H1 (cell line): ENCODE results near the gene RCSD1.

ENCODE experiments used
- EZH2 ChIP-seq: fragments of 200-600 bp; sonication (generic); IDR thresholded peaks from 2 replicates; pipeline ENCODE4 v1.7.1; 2012; ENCODE audit warnings: low read depth, mild to moderate bottlenecking, moderate library complexity, low read length, inconsistent platforms; ENCODE audit not compliant: severe bottlenecking
- POLR2AphosphoS5 ChIP-seq: IDR thresholded peaks from 2 replicates; pipeline ENCODE4 v1.6.1; 2011; ENCODE audit warnings: low read depth, low read length
- RAD21 ChIP-seq, 2 experiments: IDR thresholded peaks in 1 of 2; conservative IDR thresholded peaks in 1 of 2; 2 replicates each; pipeline ENCODE4 v1.6.1; 2011; ENCODE audit warnings: low read depth in 2 of 2, low read length in 2 of 2, improper control_type of control experiment in 1 of 2, inconsistent platforms in 1 of 2, mild to moderate bottlenecking in 1 of 2, moderate library complexity in 1 of 2
- SUZ12 ChIP-seq: fragments of 200-600 bp; sonication (generic); IDR thresholded peaks from 2 replicates; pipeline ENCODE4 v1.6.1; 2012; ENCODE audit warnings: mild to moderate bottlenecking, inconsistent platforms, low read length, moderate library complexity, mixed read lengths
- TEAD4 ChIP-seq: IDR thresholded peaks from 2 replicates; pipeline ENCODE4 v1.6.1; 2012; ENCODE audit warnings: low read depth, low read length, inconsistent platforms, mixed read lengths
- ZNF274 ChIP-seq: IDR thresholded peaks from 2 replicates; pipeline ENCODE4 v1.7.0; 2012; ENCODE audit warnings: low read length, borderline replicate concordance; ENCODE audit errors: extremely low read depth
- TF ChIP-seq, protein P1 (sequence below), 3 experiments: IDR thresholded peaks; 1 replicate in 2 of 3; 2 replicates in 1 of 3; pipeline versions ENCODE4 v1.5.1 to v1.6.1; 2011; ENCODE audit warnings: low read length in 3 of 3, mild to moderate bottlenecking in 3 of 3, inconsistent platforms in 2 of 3, low read depth in 1 of 3, moderate library complexity in 1 of 3; ENCODE audit not compliant: insufficient read depth in 1 of 3; ENCODE audit errors: control extremely low read depth in 1 of 3

DNA sequence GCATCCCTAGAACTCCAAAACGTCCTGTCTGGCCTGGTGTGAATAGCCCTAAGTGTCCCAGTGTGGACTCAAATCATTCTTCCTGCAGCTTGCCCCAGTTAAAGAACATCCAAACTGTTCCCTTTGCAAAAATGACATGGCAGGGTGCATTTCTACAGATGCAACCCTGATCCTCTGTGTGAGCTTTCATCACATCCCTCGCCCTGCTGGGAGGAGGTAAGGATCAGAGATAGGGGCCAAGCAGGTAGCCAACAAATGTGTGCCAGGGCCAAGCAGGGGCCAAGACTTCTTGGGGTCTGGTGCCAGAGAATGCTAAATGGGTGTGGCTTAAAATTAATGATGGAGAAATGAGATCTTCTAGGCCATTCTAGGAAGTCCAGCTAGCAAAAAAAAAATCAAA is 64.7 kb downstream of the RCSD1 start:
- TF ChIP-seq, protein P1, sequence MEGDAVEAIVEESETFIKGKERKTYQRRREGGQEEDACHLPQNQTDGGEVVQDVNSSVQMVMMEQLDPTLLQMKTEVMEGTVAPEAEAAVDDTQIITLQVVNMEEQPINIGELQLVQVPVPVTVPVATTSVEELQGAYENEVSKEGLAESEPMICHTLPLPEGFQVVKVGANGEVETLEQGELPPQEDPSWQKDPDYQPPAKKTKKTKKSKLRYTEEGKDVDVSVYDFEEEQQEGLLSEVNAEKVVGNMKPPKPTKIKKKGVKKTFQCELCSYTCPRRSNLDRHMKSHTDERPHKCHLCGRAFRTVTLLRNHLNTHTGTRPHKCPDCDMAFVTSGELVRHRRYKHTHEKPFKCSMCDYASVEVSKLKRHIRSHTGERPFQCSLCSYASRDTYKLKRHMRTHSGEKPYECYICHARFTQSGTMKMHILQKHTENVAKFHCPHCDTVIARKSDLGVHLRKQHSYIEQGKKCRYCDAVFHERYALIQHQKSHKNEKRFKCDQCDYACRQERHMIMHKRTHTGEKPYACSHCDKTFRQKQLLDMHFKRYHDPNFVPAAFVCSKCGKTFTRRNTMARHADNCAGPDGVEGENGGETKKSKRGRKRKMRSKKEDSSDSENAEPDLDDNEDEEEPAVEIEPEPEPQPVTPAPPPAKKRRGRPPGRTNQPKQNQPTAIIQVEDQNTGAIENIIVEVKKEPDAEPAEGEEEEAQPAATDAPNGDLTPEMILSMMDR (IDR thresholded peaks at IDR 0.05; ENCODE audit: control extremely low read depth in 1 of 3, insufficient read depth in 1 of 3, low read depth in 1 of 3, low read length in 3 of 3), result no peak
- TF ChIP-seq SUZ12 (no peak), RAD21 (IDR thresholded peaks at IDR 0.05 in 1 of 2, conservative IDR thresholded peaks at IDR 0.05 in 1 of 2; ENCODE audit: low read depth in 2 of 2, low read length in 2 of 2) (no peak), EZH2 (no peak), TEAD4 (no peak), ZNF274 (no peak), POLR2AphosphoS5 (no peak)
